NCI-H524 treated with DMSO at 0.1 percent for 48 hours (cell line): Measurements from ENCODE around the gene ARPP21.
"Not testable (repeated sequence)": the region's sequence is repeated elsewhere in the genome, so short reads cannot be mapped to it uniquely, and the experiment has no call there.

ENCODE experiments used
- DNase-seq: peaks from one replicate; lab custom pipeline; 2025; lab: John Stamatoyannopoulos, UW

ARPP21 gene

DNA sequence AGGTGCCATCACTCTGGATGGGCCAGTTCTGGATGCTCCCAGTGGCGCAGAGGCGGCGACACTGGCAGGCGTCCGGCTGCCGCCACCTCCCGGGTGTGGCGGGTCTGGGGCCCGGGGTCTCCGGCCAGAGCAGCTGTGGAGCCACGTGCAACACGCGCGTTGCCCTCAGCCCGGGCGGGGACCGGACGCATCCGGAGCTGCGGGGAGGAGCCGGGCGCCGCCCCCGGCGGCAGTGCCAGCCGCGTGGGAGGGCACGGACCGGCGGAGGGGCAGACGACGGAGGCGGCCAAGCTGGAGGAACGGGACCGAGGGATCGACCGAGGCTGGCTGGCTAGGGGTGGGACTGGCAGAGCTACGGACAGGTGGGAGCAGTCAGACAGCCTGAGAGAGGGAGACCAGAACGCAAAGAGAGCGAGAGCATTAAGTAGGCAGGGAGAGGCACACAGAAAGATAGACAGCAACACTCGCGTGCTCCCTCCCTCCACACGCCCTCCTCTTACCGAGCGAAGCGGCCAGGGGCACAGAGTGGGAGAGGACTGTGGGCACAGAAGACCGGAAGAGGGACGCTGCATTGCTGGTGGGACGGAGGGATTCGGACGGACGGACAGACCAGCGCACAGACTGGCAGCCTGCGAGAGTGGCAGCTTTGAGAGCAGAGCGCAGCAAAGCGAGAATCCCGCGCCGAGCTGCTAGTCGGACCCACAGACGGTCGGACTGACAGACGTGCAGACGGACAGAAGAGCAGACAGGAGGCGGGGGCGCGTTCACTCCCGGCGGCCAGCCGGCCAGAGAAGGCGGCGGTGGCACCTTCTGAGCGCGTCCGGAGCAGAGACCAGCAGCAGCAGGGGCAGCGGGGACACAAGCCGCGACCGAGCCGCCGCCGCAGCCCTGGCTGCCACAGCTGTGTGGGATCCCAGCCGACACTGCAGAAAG is at the start of gene ARPP21:
ARPP21 (plus strand) TSS at position 272 of the 933 bp plus-strand sequence. CDS start 42,227 bp downstream, outside the sequence.
- no peak for DNase-seq

DNA sequence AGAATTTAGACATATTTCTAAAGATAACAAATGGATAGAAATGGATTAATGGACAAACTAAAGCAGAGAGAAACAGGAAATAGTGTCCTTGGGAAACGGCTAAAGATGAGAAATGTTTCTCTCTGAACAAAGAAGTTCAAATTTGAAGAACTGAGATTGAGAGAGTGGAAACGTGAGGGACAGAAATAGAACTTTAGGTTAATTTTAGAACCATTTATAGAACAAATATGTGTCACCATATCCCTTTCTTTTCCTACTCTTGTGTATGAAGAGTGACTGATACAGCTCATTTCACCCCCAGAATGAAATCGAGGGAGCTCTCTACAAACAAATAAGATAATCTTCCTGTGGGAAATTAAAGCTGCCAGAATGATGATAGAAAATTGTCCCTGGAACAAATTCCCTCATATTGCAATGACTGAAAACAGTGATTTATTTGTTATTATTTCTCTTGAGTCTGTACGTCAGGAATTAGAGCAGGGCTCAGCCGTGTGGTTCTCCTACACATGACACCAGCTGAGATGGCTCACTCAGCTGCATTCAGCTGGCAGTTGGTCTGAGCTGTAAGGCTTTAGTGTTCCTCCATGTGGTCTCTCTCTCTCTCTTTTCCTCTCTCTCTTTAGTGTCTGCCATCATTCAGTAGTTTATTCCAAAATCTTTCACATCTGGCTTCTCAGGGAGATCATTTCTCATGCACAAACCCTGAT is 46.6 kb upstream of the ARPP21 start:
- DNase-seq: no peak

DNA sequence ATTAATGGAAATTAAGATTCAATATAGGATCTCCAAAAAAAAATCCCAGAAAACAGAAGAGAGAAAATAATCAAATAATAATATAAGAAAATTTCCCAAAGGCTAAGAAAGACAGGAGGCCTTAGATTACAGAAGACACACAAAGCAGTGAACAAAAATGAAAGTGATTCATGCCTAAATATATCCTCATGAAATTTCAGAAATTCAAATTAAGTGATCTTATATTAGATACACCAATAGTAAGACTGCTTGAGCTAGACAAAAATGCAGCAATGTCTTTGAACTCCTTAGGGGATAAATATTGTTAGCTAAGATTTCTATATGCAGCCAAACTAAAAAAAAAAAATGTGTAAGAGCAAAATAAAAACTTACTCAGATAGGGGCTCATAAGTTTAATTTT is 44.6 kb upstream of the ARPP21 start:
- no peak for DNase-seq

DNA sequence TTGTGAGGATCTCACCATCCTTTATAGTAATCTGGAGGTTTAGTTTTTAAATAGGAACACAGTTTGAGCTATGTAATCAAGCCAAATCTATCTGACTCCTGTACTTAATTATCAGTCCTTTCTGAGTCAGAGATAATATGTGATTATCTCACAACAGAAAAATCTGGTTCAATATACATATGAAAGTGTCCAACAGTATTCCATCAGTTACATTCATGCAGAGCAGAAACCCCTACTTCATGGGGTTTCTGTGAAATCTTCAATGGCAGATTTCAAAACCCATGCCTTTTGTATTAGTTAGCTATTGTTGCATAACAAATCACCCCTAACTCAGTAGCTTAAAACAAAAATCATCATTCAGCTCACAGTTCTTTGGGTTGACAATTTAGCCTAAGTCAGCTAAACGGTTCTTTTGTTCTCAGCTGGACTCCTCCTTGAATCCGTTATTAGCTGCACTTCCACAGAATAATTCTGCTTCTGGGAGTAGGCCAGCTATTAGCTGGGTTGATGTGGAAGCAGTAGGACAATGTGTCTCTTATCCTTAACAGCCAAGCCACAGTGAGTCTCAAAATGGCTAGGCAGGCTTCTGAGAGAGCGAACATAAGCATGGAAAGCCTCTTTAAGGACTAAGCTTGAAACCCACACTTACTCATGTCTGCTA is 42.9 kb upstream of the ARPP21 start:
- no peak for DNase-seq

DNA sequence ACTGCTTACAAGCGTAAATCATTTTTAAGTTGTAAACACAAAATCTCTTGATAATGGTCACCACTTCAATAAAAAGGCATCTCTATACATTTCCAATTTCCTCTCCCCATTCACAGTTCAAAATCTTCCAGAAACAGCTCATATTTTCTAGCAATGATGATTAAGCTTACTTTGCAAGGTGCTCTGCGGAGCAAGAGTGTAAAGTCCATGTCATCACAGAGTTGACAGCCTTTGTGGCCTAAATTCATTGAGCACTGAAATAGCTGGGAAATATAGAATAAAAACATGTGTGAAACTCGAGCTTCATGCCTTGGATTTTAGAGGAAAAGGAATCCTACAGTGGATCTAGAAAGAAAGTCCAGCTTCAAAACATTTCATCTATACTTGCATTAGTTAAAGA is 41.8 kb upstream of the ARPP21 start:
- DNase-seq: no peak

DNA sequence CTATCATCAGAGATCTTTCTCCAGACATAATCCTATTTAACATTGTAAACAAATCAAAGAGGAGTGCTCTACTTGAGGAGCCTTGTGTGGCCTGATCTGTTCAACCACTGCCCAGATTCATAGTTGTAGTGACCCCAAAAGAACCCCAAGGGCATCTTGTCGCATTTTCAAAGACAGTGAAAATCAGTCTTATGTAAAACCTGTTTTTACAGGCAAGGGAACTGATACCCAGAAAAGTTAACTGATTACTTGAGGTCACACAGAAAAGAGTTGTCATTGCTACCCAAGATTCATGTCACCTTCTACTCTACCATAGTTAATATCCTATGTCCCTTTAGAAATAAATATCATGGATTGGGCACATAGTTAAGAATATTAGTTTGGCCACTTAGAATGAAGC is 40.5 kb upstream of the ARPP21 start:
- DNase-seq: no peak

DNA sequence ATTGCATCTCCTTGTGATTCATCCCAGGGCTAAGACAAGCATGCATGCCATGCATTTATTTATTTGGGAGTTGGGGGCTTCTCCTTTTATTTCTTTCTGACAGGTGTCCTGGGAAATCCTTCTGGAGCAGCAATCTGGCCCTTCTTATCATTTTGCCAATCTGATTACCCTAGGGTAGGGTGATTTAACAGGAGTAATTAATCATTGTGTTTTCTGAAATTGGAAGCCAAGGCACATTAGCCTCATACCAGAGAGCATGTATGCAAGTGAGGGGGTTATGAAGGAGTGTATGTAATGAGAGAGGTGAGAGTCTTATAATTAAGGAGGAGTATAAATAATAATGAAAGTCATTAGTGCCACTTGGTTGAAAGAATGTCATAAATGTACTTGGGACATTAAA is 37.4 kb upstream of the ARPP21 start:
- DNase-seq: peak; percentile 72

DNA sequence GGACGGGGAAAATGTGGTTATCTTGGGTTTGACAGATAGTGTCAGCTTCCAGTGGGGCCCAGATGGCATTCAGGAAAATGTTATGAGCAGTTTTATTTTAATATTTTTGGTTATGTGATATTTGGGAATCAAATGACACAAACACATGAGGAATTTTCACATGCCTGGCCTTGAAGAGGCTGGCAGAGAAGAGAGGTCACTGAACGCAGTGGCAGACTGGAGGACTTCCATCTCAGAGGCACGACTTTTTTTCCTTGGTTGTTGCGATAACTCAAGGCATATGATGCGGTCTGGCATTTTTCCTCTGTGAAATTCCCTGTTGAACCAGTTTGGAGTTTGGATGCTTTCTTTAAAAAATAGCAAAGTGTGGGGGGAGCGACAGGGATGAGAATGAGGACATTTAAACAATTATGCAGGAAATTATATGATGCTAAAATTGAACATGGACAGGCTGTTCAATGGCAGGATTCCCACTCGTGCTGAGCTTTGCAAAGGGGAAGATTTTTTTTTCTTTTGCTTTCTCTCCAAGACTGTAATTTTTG is 36.9 kb upstream of the ARPP21 start:
- no peak for DNase-seq

DNA sequence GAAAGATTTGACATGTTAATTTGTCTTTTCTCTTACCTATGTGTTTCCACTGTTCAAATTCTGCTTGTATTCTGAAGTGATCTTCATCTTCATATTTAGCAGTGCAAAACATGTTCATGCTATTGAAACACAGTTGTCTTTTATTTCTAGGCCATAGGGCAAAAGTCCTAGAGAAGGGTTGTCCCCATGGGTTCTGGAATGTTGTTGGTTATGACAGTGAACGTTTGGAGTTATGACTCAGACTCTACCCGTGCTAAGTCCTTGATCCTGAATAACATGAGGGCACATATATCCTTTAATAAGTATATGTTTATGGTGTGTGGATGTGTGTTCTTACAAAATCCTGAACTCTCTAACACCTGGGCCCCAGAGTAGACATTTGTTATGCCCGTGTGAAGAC is 23.0 kb upstream of the ARPP21 start:
- DNase-seq: no peak

DNA sequence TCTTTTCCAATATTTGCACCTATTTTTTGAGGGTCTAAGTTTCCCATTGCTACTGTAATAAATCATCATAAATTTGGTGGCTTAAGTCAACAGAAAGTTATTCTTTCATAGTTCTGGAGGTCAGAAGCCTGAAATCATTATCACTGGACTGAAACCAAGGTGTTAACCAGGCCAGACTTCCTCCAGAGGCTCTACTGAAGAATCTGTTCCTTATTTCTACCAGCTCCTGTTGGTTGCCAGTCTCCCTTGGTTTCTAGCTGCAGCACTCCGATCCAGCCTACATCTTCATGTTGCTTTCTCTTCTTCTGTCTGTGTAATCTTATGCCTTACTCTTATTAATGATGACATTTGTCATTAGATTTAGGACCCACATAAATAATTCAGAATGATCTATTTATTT is 22.0 kb upstream of the ARPP21 start:
- no peak for DNase-seq

DNA sequence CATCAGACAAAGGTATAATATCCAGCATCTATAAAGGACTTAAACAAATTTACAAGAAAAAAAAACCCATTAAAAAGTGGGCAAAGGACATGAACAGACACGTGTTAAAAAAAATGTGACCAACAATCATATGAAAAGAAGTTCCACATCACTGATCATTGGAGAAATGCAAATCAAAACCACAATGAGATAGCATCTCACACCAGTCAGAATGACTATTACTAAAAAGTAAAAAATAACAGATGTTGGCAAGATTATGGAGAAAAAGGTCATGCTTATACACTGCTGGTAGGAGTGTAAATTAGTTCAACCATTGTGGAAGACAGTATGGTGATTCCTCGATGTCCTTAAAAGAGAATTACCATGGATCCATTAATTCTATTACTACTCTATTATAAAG is 19.1 kb upstream of the ARPP21 start:
- not testable (repeated sequence) for DNase-seq

DNA sequence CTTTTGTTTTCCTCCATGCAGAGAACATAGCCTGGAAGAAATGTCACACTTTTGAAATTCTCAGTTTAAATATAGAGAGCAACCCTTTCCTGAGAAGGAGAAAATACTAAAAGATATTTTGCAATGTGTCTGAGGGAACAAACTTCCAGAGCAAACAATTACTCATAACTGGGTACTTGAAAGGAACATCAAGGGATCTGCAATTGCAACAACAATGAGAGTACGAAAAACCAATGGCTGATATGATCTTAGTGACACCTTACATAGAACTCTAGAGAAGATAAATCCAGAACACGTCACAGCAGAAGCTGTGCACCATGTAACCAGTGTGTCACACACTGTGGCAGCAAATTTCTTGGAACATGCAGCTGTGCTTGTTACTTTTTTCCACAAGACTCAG is 14.6 kb upstream of the ARPP21 start:
- DNase-seq: no peak

DNA sequence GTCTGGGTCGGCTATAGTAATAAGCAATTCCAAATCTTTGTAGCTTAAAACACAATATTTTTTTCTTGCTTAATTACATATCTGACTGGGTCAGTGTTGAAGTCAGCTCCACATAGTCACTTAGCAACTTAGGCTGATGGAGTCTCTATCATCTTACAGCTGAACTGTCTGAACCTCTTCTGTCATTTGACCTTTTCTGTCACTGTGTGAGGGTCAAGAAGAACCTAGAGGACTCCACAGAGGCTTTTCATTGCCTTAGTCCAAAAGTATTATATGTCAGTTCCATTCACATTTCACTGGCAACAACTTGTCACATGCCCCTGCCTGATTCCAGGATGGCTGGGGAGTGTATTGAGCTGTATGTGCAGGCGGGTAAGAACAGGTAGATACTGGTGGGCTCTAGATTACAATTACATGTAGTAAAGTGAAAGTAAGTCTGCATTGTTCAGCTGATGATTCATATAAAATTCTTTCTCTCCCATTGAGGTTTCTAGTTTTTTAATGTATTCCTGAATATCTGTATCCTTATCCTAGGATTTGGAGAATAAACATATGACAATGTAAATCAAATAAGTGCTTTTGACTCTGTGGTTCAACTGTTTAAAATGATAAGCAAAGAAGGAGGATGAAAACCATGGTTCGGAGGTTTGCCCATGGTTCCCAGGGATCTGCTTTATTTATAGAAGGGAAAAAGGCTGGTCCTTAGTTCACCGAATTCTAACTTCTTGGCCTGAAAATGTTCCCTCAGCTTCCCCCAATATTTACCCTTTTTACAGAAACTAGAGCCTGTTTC is 5.8 kb upstream of the ARPP21 start:
- no peak for DNase-seq

DNA sequence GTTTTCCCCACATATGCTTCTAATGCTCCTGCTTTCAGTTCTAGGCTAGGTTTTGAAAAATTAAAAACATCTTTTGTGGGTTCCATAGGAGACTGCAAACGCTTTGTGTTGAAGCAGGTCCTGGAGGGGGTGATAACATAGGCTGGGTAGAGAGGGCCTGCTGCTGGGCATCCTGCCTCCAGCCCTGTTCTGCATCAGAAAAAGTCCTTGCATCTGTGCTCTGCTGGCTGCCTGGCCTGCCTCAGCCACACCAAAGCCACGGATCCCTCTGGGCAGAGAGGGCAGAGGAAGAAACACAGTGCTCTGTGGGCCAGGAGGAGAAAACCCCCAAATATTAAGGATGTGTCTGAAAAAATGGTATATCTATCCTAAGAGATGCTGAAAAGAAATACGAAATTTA is 3.9 kb upstream of the ARPP21 start:
- DNase-seq: no peak

DNA sequence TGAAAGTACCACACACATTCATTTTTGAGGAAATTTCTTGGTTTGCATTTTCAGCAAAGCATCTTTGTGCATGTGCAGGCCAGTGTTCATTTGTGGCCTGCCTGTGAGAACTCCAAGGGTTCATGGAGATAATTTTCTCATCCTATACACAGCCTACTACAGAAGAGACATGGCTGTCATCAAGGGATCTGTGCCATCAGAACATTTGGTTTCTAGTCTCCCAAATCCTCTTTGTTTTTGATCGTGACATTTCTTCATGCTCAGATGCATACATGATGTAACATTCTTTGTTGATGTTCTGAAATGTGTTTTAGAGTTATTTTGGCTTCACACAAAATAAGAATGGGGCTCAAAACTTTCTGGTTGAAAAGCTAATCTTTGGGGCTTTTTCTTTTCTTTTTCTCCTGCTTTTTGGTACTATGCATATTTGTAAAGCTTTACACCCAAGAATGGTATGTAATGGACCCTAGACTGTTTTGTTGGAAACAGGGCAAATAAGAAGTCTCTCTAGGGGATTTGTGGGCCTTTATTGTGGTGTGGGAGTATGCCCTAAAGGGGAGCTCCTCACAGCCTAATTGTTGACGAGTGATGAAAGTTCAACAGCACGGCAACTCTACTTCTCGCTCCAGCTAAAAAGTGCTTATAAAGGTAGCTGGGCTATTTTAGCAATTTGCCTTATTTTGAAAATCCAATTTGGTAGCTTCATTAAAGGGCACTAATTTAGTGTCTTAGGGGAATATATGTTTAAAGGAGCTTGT is 3.2 kb upstream of the ARPP21 start:
- no peak for DNase-seq

DNA sequence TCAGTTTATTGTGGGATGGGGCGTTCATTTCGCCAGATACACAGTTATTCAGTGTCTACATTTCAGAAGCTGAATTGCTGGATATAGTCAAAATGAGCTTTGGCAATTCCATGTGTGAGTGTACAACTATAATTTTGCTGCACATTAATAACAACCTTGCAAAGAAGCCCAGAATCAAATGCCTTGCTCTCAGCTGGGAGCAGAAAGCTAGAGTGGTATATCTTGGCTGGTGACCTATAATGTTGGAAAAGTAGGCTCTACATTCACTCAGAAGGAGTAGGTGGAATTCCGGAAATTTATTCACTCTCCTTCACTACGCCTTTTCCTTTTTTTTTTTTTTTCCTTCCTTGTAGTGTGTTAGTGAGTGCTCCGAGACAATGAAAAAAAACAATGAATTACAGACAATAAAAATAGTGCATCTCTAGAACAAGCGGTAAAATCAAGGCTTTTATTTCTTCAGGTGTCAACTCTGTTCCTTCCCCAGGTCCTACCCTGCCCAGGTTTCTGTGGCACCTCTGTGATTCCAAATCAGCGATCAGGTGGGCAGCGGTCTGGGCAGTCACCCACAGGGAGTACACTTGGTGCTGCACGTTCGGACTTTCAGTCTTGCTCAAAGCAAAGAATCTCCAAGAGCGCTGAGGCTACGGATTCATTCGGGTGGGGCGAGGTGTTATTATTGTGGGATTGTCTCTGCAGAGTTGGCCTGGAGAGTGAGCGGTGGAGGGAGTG is 910 bp upstream of the ARPP21 start:
- no peak for DNase-seq

DNA sequence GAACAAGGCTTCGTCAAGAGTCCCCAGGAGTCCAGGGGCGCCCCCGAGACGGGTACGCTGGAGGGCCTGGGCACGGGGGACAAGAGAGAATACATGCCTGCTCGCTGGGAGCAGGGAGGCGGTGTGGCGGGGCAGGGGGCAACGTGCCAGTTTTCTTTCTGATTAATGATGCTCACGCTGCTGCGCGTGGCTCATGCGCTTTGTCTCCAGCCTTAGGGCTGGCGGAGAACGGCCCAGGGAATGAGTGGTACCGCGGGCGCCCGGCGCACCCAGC is 408 bp upstream of the ARPP21 start:
- no peak for DNase-seq

DNA sequence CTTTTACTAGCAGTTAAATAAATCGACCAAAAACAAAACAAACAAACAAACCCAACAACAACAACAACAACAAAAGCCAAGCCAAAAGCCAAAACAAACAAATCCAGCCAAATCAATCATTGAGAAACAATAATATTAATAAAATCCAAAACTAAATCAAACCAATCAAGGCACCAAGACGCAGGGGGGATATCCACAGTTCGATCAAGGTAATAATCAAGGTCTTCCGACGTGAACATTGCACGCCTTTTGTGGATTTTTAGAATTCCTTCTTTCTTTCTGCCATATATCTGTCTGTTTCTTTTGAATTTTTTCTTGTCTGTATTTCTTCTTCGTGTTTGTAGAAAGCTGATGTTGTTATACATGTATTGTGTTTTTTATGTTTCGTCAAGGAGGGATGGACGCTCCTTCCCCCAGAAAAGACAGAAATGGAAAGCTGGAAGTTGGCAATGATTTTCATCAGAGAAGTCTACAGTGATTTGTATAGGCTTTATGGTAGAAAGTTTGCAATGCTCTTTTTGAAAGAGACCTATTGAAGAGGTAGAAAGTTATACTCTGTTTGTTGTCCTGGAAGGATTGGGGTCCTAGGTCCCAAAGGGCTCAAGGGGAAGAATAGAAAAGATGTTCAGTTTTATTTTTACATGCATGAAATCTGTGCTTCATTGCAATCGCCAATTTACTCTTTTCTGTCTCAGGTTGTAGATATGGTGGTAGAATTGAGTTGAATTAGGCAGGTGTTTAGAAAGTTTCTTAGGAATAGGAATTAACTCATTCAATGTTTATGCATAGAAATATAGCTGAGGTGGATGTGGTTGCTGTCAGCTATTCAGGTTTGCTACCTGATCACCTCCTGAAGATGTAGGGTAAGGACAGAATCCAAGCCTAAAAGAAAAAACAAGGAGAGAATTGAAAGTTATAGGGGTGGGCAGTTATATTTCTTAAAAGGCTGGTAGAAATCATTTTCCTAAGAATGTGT is 1.2 kb downstream of the ARPP21 start:
- DNase-seq: no peak

DNA sequence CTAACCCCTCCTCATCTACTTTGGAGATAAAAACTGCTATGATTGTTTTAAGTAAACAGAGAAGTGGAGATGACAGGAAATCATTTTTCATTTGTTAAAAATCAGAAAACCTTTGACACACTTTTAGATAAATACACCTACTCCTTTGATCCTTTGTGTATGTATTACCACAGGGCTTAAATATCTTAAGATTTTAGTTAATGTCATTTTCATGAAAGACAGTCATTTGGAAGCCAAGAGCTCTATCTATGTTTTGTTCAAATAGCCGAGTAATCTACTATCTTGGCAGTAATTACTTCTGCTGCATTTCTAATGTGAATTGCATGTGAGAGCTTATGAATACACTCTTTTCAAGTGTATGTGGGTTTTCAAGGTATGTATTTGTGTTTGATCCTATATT is 2.0 kb downstream of the ARPP21 start:
- no peak for DNase-seq
